Esophagus muscularis mucosa (tissue), 4 donors: ENCODE data around the gene THADA.

Source experiments
- EP300 ChIP-seq: sonication (generic); formaldehyde crosslinking; IDR thresholded peaks from one replicate; pipeline ENCODE4 v1.6.1; 2017; ENCODE audit warnings: antibody characterized with exemption
- POLR2A ChIP-seq: fragments of 450-650 bp; IDR thresholded peaks from one replicate; pipeline ENCODE4 v1.6.1; 2017; ENCODE audit warnings: antibody characterized with exemption, moderate library complexity, mild to moderate bottlenecking, low read depth
- TF ChIP-seq, protein P1 (sequence below), 3 experiments: fragments of 200-600 bp in 2 of 3; fragments of 450-650 bp in 1 of 3; sonication (generic) in 2 of 3; IDR thresholded peaks; one replicate each; pipeline ENCODE4 v1.5.1; 2017 to 2019; ENCODE audit warnings: antibody characterized with exemption in 3 of 3, mild to moderate bottlenecking in 2 of 3, moderate library complexity in 1 of 3

- TF ChIP-seq, protein P1, sequence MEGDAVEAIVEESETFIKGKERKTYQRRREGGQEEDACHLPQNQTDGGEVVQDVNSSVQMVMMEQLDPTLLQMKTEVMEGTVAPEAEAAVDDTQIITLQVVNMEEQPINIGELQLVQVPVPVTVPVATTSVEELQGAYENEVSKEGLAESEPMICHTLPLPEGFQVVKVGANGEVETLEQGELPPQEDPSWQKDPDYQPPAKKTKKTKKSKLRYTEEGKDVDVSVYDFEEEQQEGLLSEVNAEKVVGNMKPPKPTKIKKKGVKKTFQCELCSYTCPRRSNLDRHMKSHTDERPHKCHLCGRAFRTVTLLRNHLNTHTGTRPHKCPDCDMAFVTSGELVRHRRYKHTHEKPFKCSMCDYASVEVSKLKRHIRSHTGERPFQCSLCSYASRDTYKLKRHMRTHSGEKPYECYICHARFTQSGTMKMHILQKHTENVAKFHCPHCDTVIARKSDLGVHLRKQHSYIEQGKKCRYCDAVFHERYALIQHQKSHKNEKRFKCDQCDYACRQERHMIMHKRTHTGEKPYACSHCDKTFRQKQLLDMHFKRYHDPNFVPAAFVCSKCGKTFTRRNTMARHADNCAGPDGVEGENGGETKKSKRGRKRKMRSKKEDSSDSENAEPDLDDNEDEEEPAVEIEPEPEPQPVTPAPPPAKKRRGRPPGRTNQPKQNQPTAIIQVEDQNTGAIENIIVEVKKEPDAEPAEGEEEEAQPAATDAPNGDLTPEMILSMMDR (IDR thresholded peaks at IDR 0.05), result no peak
- TF ChIP-seq EP300 (no peak), POLR2A (no peak)
Observed at GRCh38 chr2:43418680-43419079, 177.2 kb downstream of the THADA start.
